HG02973 (cell line): ENCODE data around the gene ETV5.
"Not testable (repeated sequence)": the region's sequence is repeated elsewhere in the genome, so short reads cannot be mapped to it uniquely, and the experiment has no call there.

ENCODE experiments used
- ATAC-seq: cut with Tn5 transposase; IDR thresholded peaks from one replicate; pipeline ENCODE4 v1.9.1; 2021; ENCODE audit warnings: moderate library complexity; ENCODE audit not compliant: unreplicated experiment

ETV5 gene

DNA sequence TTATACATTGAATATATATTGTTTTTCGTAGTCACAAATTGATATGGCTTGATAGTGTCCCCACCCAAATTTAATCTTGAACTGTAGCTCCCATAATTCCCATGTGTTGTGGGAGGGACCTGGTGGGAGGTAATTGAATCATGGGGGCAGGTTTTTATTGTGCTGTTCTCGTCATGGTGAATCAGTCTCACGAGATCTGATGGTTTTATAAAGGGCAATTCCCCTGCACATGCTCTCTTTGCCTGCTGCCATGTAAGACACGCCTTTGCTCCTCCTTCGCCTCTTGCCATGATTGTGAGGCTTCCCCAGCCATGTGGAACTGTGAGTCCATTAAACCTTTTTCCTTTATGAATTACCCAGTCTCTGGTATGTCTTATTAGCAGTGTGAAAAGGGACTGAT lies 82.9 kb downstream of the ETV5 start:
- ATAC-seq: not testable (repeated sequence)

DNA sequence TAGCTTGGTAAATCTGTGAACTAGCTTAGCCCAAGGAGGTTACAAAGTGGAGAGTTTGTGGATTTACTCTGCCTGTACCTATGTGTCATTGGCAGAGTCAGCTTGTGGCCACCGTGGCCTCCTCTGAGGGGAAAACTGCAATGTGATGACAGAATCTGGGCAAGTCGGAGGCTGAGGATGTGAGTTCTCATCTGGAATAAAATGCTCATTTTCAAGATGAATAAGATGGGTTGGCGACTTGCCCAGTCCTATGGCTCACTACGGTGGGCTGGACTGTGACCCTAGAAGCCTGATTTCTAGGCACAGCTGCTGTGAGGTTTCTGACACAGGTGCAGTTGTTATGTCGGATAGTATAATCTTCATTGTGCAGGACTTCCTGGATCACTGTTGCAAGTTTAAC lies 83.7 kb downstream of the ETV5 start:
- ATAC-seq: no peak

DNA sequence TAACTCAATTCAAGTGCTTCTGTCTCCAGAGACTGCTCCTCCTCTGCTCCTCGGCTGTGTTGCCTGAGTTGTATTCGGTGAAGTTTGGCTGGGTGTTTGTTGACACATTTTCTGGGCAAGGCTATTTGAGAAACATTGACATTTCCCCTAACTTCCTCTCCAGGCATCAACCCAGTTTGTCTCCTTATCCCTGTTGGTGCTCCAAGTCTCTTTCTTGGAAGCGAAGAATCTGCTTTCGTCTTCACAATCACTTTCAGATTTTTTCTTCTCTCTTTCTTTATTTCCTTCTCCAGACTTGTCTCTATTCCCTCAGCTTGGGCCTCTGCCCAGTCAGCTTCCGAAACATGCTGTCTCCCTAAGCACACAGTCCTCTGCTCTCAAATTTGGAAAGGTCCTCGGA lies 84.7 kb downstream of the ETV5 start:
- no peak for ATAC-seq

DNA sequence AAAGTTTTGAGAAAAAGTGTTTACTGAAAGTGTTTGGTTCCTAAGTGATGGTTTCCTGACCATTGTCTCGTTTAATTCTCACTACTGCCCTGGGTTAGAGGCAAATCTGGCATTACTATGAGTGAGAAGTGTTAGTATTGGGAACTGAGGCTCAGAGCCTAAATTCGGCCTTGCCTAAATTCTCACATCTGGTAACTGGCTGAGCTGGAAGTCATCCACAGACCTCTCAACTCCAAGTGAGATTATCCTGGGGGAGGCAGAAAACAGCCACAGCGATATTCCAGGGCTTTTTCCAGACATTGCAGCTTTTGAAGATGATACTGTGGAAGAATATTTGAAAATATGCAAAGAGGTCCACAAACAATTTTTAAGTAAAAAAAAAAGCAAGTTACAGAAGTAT lies 86.0 kb downstream of the ETV5 start:
- ATAC-seq: no peak

DNA sequence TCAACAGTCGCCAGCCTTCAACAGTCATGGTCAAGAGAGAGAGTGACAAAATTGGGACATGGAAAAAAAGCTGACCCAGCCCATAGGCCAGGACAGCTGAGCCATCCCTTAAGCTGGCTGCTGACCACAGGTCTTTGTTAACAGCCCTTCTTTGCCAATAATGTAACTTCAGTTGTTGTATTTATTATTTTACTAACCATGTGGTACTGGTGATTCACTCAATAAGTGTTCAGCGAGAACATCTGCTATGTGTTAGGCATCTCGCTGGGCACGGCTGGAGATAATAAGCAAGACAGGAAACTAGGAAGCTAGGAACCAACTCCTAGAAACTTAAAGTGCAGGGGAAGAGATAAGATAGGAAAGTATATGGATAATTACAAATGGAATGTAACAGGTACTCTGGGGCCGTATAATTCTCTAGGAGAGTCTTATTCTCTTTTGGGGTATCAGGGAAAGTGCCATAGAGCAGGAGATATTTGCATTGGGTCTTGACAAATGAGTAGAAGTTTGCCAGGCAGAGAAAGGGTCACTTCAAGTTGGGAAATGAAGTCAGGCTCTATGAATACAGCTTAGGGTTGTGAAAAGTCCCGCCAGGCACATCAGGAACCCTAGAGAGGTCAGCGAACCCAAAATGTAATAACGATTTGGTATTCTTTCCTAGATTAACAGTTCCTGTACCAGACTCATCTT lies 87.1 kb downstream of the ETV5 start:
- no peak for ATAC-seq

DNA sequence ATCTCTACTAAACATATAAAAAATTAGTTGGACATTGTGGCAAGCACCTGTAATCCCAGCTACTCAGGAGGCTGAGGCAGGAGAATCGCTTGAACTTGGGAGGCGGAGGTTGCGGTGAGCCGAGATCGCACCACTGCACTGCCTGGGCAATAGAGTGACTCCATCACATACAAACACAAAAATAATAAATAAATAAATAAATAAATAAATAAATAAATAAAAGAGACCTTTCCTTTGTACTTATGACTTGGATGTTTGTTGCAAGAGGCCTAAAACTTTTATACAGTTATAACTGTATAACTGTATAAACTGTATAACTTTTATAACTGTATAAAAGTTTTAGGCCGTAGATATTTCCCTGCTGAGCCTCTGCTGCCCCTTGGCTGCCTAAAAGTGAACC lies 87.6 kb downstream of the ETV5 start:
- ATAC-seq: not testable (repeated sequence)

DNA sequence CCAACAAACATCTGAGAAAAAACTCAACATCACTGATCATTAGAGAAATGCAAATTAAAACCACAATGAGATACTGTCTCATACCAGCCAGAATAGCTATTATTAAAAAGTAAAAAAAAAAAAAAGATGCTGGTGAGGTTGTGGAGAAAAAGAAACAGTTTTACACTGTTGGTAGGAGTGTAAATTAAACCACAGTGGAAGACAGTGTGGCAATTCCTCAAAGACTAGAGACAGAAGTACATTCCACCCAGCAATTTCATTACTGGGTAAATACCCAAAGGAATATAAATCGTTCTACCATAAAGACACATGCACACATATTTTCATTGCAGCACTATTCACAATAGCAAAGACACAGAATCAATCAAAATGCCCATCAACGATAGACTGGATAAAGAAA lies 89.6 kb downstream of the ETV5 start:
- ATAC-seq: not testable (repeated sequence)

DNA sequence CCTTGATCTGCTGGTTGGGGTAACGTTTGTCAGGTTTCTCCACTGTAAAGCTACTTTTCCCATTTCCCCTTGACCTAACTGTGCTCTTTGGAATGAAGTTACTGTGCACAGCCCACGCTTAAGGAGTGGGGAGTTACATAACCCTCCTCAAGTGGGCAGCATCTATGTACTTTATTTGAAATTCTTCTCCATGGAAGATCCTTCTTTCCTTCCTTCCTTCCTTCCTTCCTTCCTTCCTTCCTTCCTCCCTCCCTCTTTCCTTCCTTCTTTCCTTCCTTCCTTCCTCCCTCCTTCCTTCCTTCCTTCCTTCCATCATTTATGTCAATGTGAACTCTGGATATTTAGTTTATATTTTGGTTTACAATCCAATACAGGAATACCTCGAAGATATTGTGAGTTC lies 94.0 kb downstream of the ETV5 start:
- no peak for ATAC-seq

DNA sequence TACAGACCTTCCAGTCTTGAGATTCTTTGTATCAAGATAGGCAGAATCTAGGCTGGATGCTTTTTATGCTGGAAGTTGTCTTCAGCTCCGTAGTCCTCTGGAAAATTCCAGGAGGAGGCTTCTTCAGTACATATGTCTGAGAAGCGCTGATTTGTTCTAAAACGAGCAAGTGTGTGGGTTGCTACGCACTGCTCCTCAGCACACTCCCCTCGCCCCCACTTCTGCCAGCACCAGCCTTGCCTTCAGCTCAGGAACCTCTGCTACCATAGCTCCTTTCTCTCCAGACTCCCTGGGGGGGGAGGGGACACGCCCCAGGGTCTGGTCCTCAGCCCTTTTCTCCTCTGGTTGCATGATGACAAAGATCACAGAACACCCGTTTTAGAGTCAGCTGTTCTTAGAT lies 95.6 kb downstream of the ETV5 start:
- ATAC-seq: no peak

DNA sequence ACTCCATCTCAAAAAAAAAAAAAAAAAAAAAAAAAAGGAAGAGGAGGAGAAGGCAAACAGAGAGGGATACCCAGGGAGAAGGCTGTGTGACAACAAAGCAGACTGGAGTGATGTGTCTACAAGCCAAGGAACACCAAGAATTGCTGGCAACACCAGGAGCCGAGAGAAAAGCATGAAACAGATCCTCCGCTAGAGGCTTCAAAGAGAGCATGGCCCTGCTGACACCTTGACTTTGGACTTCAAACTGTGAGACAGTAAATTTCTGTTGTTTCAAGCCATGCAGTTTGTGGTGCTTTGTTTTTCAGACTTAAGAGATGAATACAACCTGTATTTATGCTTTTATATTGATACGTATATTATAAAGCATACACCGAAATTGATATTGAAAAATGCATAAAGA lies 96.8 kb downstream of the ETV5 start:
- no peak for ATAC-seq

DNA sequence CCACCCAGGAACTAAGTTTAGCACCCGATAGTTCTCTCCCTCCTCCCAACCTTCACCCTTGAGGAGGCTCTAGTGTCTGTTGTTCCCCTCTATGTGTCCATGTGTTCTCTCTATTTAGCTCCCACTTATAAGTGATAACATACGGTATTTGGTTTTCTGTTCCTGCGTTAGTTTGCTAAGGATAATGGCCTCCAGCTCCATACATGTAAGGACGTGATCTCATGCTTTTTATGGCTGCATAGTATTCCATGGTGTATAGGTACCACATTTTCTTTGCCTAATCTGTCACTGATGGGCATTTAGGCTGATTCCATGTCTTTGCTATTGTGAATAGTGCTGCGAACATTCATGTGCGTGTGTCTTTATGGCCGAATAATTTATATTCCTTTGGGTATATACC lies 104.2 kb downstream of the ETV5 start:
- no peak for ATAC-seq

DNA sequence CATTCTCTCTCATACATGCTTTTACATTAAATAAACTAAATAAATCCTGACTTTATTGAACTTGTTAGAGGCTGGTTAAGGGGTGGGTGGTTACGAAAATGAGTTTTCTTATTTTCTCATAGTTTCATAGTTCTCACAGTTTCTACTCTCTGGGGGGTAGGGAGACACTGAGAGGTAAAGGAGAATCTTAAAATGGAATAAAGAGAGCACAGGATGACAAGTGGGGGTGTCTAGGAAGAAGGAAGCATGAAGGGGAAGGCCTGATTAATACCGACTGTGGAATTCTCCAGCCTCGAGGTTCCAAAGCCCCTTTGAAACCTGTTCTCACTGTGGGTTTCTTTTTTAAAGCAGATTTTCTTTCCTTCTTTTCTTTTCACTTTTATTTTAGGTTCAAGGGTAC lies 104.7 kb downstream of the ETV5 start:
- ATAC-seq: peak; percentile 45

DNA sequence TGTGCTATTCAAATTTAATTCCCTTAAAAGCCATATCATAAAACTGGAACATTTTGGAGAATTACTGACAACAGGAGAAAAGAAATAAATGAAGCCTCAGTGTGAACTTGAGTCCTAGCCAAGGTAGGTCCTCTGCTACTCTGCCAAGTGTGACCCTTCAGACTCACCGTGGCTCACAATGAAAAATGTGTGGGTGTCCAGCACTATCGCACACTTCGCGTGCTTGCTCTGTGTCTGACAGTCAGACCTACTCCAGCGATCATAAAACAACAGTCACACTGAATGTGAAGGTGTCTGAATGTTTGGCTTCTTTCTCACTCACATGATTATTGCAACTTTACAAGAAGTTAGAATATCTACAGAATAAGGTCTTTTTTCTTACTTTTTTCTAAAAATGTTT lies 105.3 kb downstream of the ETV5 start:
- peak; percentile 87 for ATAC-seq

DNA sequence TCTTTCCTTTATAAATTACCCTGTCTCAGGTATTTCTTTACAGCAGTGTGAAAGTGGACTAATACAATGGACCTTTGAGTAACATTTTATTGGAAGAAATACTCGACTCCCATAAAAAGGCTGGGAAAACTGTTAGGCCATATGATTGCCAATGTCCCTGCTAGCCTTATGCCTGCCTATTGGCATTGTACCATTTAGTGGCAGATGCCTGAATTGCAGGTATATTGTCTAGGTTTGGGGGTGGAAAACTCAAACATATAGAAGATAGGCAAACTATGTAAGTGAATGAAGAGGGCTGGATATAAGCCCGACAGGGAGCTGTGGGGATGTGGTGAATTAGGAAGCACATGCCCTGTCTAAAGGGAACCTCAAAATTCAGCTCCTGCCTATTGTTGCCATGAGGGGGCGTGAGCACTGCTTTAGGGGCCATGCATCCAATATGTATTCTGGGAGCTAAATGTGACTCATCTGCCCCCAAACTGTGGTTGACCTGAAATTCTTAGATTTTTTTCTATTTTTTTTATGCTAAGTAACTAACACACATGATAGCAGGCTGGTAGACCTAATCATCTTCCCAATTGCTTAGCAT lies 105.9 kb downstream of the ETV5 start:
- ATAC-seq: no peak

DNA sequence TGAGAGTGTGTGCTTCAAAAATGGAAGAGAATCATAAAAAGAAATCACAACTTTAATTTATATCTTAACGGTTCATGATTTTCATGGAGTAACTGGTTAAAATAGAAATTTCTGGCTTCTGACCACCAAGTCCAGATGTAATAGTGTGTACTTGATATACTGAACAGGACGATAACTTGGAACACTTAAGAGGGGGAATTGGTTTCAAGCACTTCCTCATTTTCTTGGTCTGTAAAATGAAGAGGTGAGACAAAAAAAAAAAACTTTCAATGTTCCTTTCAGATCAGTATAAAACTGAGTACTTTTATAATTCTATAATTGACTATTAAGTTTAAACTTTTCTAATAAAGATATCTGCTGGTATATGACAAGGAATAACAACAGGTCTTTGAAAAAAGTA lies 107.0 kb downstream of the ETV5 start:
- no peak for ATAC-seq

DNA sequence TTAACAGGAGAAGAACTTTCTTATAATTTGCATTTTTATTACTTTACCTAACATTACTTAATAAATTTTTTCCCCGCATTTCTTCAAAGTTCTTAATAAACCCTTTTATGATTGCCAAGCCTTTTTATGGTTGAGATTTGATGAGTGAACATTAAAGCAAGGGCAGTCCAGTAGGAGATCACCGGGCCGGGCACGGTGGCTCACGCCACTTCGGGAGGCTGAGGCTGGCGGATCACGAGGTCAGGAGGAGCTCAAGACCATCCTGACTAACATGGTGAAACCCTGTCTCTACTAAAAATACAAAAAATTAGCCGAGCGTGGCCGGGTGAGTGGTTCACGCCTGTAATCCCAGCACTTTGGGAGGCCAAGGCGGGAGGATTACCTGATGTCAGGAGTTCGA lies 109.7 kb downstream of the ETV5 start:
- no peak for ATAC-seq

DNA sequence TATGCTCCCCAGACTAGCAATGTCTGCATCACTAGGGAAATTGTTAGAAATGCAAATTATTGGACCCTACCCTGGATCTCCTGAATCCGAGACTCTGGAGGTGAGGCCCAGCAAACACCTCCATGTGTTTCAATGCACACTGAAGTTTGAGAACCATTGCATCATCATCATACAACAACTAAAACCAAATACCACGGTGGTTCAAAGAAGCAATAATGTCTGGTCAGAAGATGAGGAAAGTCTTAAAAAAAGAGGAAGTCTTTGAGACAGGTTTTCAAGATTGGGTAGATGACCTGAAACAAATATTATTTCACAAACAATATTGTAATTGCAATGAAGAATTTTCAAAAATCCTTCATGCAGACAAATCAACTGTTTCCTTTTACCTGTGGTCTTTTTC lies 110.8 kb downstream of the ETV5 start:
- no peak for ATAC-seq

DNA sequence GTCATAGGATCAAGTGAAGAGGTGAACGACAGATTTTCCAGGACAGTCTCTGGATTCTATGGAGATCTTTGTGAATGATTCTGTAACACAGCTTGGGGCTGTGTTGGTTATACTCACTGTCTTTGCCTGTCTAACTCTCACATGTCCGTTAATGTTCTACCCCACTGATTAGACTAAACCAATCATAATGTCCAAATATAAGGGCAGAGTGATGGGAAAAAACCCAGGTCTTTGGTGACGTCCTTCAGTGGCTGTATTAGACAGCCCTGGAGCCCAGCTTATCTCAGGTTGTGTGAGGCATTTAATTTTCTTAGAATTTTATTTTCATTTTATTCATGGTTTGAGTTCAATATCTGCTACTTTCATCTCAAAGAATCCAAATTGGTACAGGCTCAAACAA lies 111.8 kb downstream of the ETV5 start:
- ATAC-seq: no peak
